Fibroblast of lung (primary cell): Measurements from ENCODE around the gene IMMP2L. TPM values are rescaled to one million over a fixed set of nuclear protein-coding genes. Genes with fewer than 3 reads are reported as not detected.

ENCODE experiments used
- DNase-seq, 2 donors: peaks; one replicate each; pipeline versions ENCODE4 v3.0.0 to v3.0.0-alpha.2; 2010; ENCODE audit warnings: low read depth in 2 of 2
- H2AFZ ChIP-seq: 2 replicates; pipeline ENCODE4 v1.5.1; 2012; ENCODE audit warnings: low read length, control low read depth, inconsistent platforms
- H3K27ac ChIP-seq: 2 replicates; pipeline ENCODE4 v1.5.1; 2011; ENCODE audit warnings: low read length, control low read depth; ENCODE audit not compliant: insufficient read depth
- H3K27me3 ChIP-seq: 2 replicates; pipeline ENCODE4 v1.5.1; 2011; ENCODE audit warnings: mild to moderate bottlenecking, low read length; ENCODE audit not compliant: control insufficient read depth, insufficient read depth
- H3K36me3 ChIP-seq: 2 replicates; pipeline ENCODE4 v1.5.1; 2011; ENCODE audit warnings: low read length; ENCODE audit not compliant: control insufficient read depth, insufficient read depth
- H3K4me1 ChIP-seq: 2 replicates; pipeline ENCODE4 v1.5.1; 2011; ENCODE audit warnings: low read length; ENCODE audit not compliant: control insufficient read depth, insufficient read depth; ENCODE audit errors: extremely low read depth
- H3K4me2 ChIP-seq: 2 replicates; pipeline ENCODE4 v1.5.1; 2011; ENCODE audit warnings: low read length, control low read depth; ENCODE audit not compliant: insufficient read depth; ENCODE audit errors: extremely low read depth
- H3K4me3 ChIP-seq, 4 experiments: fragments of 200-600 bp in 1 of 4; sonication (generic) in 1 of 4; replicated peaks in 1 of 4; 2 replicates each; pipeline ENCODE4 v1.5.1; 2011 to 2016; ENCODE audit warnings: low read length in 4 of 4, low read depth in 3 of 4, mild to moderate bottlenecking in 3 of 4, control low read depth in 2 of 4, inconsistent platforms in 1 of 4, mixed read lengths in 1 of 4; ENCODE audit not compliant: insufficient read depth in 1 of 4; ENCODE audit errors: control extremely low read depth in 1 of 4
- H3K79me2 ChIP-seq: 2 replicates; pipeline ENCODE4 v1.5.1; 2012; ENCODE audit warnings: mild to moderate bottlenecking, low read length, inconsistent platforms; ENCODE audit not compliant: control insufficient read depth, insufficient read depth
- H3K9ac ChIP-seq: 2 replicates; pipeline ENCODE4 v1.5.1; 2011; ENCODE audit warnings: mild to moderate bottlenecking, low read length, control low read depth; ENCODE audit not compliant: insufficient read depth
- H3K9me3 ChIP-seq: 2 replicates; pipeline ENCODE4 v1.5.1; 2012; ENCODE audit warnings: low read depth, low read length; ENCODE audit not compliant: control insufficient read depth, insufficient read depth
- H4K20me1 ChIP-seq: 2 replicates; pipeline ENCODE4 v1.5.1; 2011; ENCODE audit warnings: low read length; ENCODE audit not compliant: control insufficient read depth, insufficient read depth; ENCODE audit errors: extremely low read depth
- EZH2 ChIP-seq: IDR thresholded peaks from 2 replicates; pipeline ENCODE4 v1.5.1; 2012; ENCODE audit warnings: low read length, control low read depth, mild to moderate bottlenecking; ENCODE audit errors: missing control alignments
- polyA plus RNA-seq, 2 donors: library from polyadenylated mRNA; depleted of rRNA in 1 of 2; stranded (reverse) in 1 of 2; unstranded in 1 of 2; fragments of >200 nt; gene quantifications; 2 replicates each; pipeline ENCODE4 v1.2.1, GENCODE V29; 2011 to 2012; ENCODE audit warnings: missing spikeins in 1 of 2
- total RNA-seq: library from RNA; depleted of rRNA; stranded (reverse); fragments of >200 nt; gene quantifications from 2 replicates; pipeline ENCODE4 v1.2.1, GENCODE V29; 2014
- TF ChIP-seq, protein P1 (sequence below), 2 donors: IDR thresholded peaks in 1 of 2; conservative IDR thresholded peaks in 1 of 2; 1 replicate in 1 of 2; 2 replicates in 1 of 2; pipeline ENCODE4 v1.5.1; 2011 to 2012; ENCODE audit warnings: low read length in 2 of 2, control low read depth in 1 of 2, inconsistent platforms in 1 of 2, low read depth in 1 of 2, mild to moderate bottlenecking in 1 of 2

IMMP2L gene
- total and polyA plus RNA-seq, 2 donors (not counting 1 experiment from before 2014, with no cell fraction given): 6.9 to 14.4 TPM

DNA sequence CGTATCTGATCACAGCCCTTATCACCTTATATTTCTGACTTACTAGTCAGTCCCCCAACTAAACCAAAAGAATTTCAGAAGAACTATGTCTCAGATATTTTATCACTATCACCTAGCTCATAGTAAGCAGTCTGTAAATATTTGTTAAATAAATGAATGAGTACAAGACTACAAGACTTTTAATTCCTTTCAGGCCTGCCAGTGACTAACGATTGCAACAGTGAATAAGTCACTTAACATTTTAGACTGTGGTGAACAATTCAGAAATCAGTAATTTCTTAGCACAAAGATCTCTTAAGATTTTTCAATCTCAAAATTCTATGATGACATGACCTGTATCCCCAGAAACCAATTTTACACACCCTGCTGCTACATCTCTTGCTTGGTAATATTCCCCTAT lies 162.2 kb downstream of the IMMP2L start:
- DNase-seq: peak in 1 of 2 donors; percentile 4
- Histone ChIP-seq H3K4me3 (no peak overlapping the region), H3K36me3 (no peaks in the 10 kb centered on the region), H2AFZ (no peak overlapping the region), H4K20me1 (no peaks in the 10 kb centered on the region), H3K9ac (no peak overlapping the region), H3K27ac (no peak overlapping the region), H3K79me2 (no peaks in the 10 kb centered on the region), H3K27me3 (no peaks in the 10 kb centered on the region), H3K4me1 (no peaks in the 10 kb centered on the region), H3K9me3 (no peaks in the 10 kb centered on the region), H3K4me2 (no peak overlapping the region)
- TF ChIP-seq, protein P1, sequence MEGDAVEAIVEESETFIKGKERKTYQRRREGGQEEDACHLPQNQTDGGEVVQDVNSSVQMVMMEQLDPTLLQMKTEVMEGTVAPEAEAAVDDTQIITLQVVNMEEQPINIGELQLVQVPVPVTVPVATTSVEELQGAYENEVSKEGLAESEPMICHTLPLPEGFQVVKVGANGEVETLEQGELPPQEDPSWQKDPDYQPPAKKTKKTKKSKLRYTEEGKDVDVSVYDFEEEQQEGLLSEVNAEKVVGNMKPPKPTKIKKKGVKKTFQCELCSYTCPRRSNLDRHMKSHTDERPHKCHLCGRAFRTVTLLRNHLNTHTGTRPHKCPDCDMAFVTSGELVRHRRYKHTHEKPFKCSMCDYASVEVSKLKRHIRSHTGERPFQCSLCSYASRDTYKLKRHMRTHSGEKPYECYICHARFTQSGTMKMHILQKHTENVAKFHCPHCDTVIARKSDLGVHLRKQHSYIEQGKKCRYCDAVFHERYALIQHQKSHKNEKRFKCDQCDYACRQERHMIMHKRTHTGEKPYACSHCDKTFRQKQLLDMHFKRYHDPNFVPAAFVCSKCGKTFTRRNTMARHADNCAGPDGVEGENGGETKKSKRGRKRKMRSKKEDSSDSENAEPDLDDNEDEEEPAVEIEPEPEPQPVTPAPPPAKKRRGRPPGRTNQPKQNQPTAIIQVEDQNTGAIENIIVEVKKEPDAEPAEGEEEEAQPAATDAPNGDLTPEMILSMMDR (conservative IDR thresholded peaks at IDR 0.05 in 1 of 2, IDR thresholded peaks at IDR 0.05 in 1 of 2; ENCODE audit: low read depth in 1 of 2, low read length in 2 of 2): no peak
- no peak for TF ChIP-seq EZH2

DNA sequence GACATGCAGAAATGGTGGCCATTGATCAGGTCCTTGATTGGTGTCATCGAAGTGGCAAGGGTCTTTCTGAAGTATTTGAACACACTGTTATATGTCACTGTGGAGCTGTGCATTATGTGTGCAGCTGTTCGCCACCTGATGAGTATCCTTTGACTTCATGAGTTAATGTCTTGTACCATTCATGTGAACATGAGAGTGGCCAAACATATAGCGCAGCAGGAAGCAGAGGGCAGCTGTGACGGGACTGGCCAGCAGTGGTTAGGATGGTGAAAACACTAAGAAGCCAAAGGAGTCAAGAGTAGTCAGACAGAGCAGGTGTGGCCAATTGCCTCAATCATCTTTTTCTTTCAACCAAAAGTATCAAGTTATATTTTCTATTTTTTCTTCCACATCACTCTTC lies 167.4 kb downstream of the IMMP2L start:
- Histone ChIP-seq H3K79me2 (no peaks in the 10 kb centered on the region), H3K4me2 (no peak overlapping the region), H3K4me1 (no peaks in the 10 kb centered on the region), H3K27me3 (no peaks in the 10 kb centered on the region), H3K4me3 (no peak overlapping the region), H2AFZ (no peak overlapping the region), H4K20me1 (no peaks in the 10 kb centered on the region), H3K9me3 (no peaks in the 10 kb centered on the region), H3K36me3 (no peaks in the 10 kb centered on the region), H3K9ac (no peak overlapping the region), H3K27ac (no peak overlapping the region)
- no peak for DNase-seq
- TF ChIP-seq, protein P1 (conservative IDR thresholded peaks at IDR 0.05 in 1 of 2, IDR thresholded peaks at IDR 0.05 in 1 of 2; ENCODE audit: low read depth in 1 of 2, low read length in 2 of 2): no peak
- TF ChIP-seq EZH2: no peak

DNA sequence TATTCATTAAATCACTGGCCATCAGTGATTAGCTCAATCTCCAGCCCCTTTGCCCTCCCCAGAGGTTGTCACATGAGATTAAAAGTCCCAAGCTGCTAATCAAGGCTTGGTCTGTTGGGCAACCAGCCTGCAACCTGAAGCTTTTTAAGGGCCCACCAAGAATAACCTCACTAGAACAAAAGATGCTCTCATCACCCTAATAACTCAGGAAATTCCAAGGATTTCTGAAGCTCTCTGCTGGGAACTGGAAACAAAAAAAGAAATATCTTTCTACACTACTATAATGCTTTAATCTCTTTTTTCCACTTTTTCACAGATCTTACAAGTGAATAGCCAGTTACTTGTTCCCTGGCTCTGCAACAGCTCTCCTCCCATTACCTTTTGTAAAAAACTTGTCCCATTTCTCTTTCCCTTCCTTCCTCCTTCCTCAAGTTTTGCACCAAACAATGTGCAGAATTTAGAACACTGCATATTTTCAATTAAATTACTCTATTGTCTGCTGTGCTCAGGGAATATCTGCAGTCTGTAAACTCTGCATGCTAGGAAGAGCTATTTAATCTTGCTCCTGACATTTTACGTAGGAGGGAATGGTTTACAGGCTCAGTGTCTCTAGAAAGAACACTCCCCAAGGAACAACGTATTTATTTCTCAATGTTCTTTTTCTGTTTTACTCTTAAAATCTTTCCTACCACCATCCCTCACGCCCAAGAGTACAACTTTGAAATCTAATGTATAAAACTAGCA lies 169.1 kb downstream of the IMMP2L start:
- Histone ChIP-seq H3K9ac (no peak overlapping the region), H3K36me3 (no peaks in the 10 kb centered on the region), H3K27ac (no peak overlapping the region), H3K9me3 (no peaks in the 10 kb centered on the region), H3K4me3 (no peak overlapping the region), H3K27me3 (no peaks in the 10 kb centered on the region), H3K4me1 (no peaks in the 10 kb centered on the region), H4K20me1 (no peaks in the 10 kb centered on the region), H2AFZ (no peak overlapping the region), H3K79me2 (no peaks in the 10 kb centered on the region), H3K4me2 (no peak overlapping the region)
- TF ChIP-seq, protein P1 (conservative IDR thresholded peaks at IDR 0.05 in 1 of 2, IDR thresholded peaks at IDR 0.05 in 1 of 2; ENCODE audit: low read depth in 1 of 2, low read length in 2 of 2): no peak
- TF ChIP-seq EZH2: no peak
- peak in 1 of 2 donors; percentile 85 for DNase-seq
